Ecto neural progenitor cell (in vitro differentiated cells): ENCODE data around the gene NDUFS4.
"Not testable (repeated sequence)": the region's sequence is repeated elsewhere in the genome, so short reads cannot be mapped to it uniquely, and the experiment has no call there.

Experiments used
- DNase-seq: peaks from one replicate; pipeline ENCODE4 v3.0.0-alpha.2; 2018; ENCODE audit warnings: low spot score

NDUFS4 gene

GRCh38 chr5:53560506-53561191, at the start of gene NDUFS4:
NDUFS4 (plus strand) TSS chr5:53560639; CDS start chr5:53560663, 24 bp downstream.
- DNase-seq: peak; percentile 89

GRCh38 chr5:53512539-53512938, 47.9 kb upstream of the NDUFS4 start:
- DNase-seq: no peak

- DNase-seq: no peak
Observed at GRCh38 chr5:53515988-53516387, 44.5 kb upstream of the NDUFS4 start.

GRCh38 chr5:53520813-53521212, 39.6 kb upstream of the NDUFS4 start:
- no peak for DNase-seq

- no peak for DNase-seq
Observed at GRCh38 chr5:53537711-53538110, 22.7 kb upstream of the NDUFS4 start.

- not testable (repeated sequence) for DNase-seq
Observed at GRCh38 chr5:53540739-53541138, 19.7 kb upstream of the NDUFS4 start.

GRCh38 chr5:53541859-53542258, 18.6 kb upstream of the NDUFS4 start:
- no peak for DNase-seq

- no peak for DNase-seq
Observed at GRCh38 chr5:53542926-53543325, 17.5 kb upstream of the NDUFS4 start.

GRCh38 chr5:53543401-53543800, 17.0 kb upstream of the NDUFS4 start:
- DNase-seq: no peak

GRCh38 chr5:53545744-53546143, 14.7 kb upstream of the NDUFS4 start:
- DNase-seq: peak; percentile 53

GRCh38 chr5:53547226-53547625, 13.2 kb upstream of the NDUFS4 start:
- no peak for DNase-seq

GRCh38 chr5:53548501-53548900, 11.9 kb upstream of the NDUFS4 start:
- not testable (repeated sequence) for DNase-seq

GRCh38 chr5:53549792-53550191, 10.6 kb upstream of the NDUFS4 start:
- DNase-seq: no peak

- no peak for DNase-seq
Observed at GRCh38 chr5:53552561-53552960, 7.9 kb upstream of the NDUFS4 start.

- no peak for DNase-seq
Observed at GRCh38 chr5:53554444-53554843, 6.0 kb upstream of the NDUFS4 start.

GRCh38 chr5:53555160-53555559, 5.3 kb upstream of the NDUFS4 start:
- no peak for DNase-seq

- DNase-seq: no peak
Observed at GRCh38 chr5:53556001-53556400, 4.4 kb upstream of the NDUFS4 start.

- no peak for DNase-seq
Observed at GRCh38 chr5:53557386-53557785, 3.1 kb upstream of the NDUFS4 start.

GRCh38 chr5:53558966-53559365, 1.5 kb upstream of the NDUFS4 start:
- no peak for DNase-seq

- DNase-seq: no peak
Observed at GRCh38 chr5:53560028-53560427, 411 bp upstream of the NDUFS4 start.

- no peak for DNase-seq
Observed at GRCh38 chr5:53568401-53568800, 8.0 kb downstream of the NDUFS4 start.

- DNase-seq: no peak
Observed at GRCh38 chr5:53568871-53569270, 8.4 kb downstream of the NDUFS4 start.

- no peak for DNase-seq
Observed at GRCh38 chr5:53569453-53569852, 9.0 kb downstream of the NDUFS4 start.

- DNase-seq: no peak
Observed at GRCh38 chr5:53571403-53571802, 11.0 kb downstream of the NDUFS4 start.
